Cortex of kidney (tissue), 1 donor: ENCODE results near the gene INPP5D.

Source experiments
- DNase-seq: peaks from one replicate; lab custom pipeline; 2025; lab: John Stamatoyannopoulos, UW

INPP5D gene

DNA sequence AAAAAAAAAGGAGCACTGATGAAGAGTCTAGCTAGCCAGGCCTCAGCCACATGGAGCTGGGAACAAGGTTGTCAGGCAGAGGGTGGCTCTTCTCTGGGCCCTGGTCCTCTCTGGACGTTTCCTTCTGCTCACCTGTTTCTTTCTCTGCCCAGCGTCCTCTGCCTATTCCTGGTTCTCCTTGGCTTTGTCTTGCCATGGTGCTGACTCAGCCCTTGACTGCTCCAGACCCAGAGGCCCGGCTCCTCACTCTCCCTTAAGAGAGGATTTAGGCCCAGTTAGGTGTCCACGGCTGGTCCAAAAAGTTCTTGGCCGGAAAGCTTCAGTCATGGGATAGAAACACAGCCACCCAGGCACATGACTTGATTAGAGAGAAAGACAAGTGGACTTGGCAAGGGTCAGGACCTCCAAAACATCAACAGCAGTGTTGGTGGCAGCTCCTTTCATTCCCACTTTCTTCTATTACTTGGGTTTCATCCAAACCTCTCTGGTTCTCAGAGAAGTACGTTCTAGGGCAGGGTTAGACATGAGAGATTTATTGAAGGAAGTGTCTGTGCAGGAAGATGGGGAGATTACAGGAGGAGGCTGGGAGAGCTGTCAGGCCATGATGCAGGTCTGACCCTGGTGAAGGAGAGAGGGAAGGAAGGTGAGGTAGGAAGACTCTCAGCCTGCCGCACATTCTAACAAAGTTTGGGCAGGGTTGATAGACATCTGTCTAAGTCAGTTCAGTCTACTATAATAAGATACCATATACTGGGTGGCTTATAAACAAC lies 176.9 kb downstream of the INPP5D start:
- DNase-seq = no peak

DNA sequence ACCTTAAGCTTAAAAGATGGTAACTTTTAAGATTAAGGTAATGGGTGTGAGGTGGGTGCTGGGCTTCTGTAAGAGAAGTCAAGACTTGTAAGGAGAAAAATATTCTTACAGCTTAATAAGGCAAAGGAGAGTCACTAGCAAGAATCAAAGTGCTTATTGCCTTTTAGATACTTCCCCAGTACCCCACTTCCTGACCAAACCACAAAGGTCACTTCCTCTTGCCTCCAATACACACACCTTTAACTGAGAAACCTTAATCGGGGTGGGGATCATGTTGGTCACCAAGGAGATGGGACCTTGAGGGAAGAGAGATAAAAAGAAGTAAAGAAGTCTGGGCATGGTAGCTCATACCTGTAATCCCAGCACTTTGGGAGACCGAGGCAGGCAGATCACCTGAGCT lies 180.8 kb downstream of the INPP5D start:
- no peak for DNase-seq

DNA sequence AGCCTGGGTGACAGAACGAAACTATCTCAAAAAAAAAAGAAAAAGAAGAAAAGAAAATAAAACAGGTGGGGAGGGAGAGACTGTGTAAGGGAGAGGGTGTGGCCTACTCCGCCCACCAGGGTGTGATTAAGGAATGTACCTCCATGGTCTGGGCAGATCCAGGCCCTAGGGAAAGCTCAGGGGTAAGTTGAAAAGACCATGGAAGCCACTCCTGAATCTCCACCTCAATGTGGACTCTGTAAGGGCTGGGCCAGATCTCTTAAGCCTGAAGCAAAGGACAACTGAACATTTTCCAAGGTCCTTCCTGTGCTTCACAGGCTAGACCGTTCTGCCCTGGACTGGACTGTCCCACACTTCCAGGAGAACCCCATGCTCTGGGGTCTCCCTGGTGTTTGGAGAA lies 181.7 kb downstream of the INPP5D start:
- DNase-seq = no peak

DNA sequence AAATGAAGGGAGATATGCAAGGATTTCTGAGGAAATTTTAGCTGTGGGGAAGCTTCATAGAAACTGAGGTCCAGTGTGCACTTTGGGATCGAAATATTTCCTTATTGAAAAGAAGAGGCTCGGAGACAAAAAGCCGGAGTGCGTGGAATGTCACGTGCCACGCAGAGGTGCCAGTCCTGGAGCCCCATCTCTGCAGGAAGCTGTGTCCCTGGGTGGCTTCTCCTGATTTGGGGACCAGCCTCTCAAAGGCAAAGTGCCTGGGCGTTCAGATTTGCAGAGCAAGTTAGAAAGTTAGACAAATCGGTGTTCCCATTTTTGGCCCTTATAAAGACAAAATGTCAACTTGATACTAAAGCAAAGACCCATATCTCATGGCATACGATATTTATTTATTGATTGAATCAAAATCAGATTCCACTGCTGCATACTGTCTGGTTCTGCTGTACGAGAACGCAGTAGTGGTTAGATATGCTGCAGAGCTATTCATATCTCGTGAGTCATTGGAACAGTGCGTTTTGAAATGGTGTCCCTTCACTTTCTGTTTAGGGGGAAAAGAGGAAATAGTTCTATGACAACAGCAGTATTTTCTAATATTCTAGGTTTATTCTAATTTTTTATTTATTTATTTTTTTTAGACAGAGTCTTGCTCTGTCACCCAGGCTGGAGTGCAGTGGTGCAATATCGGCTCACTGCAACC lies 182.2 kb downstream of the INPP5D start:
- no peak for DNase-seq

DNA sequence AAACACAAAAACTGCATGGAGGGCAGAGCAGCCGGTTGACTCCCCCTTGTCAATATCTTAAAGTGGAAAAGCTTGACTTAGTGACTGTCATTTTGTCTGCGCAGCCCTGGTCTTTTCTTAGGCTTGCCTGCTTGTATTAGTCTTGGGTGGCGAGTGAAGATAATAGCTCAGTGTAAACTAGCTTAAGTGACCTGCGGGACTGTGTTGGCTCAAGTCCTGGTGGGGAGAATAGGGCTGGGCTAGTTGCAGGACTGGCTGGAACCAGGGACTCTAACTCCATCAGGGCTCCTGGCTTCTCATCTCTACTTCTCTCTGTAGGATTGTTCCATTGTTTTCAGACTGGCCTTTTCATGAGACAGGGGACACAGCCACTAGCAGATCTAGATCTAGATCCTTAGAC lies 183.2 kb downstream of the INPP5D start:
- no peak for DNase-seq

DNA sequence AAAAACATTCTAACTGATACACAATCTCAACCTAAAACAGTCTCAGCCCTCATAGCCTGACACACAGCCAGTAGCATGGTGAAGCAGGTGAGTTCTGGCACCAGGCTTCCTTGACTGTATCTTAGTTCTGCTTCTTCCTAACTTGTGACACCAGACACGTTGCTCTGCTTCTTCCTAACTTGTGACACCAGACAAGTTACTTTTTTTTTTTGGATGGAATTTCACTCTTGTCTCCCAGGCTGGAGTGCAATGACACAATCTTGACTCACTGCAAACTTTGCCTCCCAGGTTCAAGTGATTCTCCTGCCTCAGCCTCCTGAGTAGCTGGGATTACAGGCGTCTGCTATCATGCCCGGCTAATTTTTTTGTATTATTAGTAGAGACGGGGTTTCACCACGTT lies 184.7 kb downstream of the INPP5D start:
- DNase-seq = no peak

DNA sequence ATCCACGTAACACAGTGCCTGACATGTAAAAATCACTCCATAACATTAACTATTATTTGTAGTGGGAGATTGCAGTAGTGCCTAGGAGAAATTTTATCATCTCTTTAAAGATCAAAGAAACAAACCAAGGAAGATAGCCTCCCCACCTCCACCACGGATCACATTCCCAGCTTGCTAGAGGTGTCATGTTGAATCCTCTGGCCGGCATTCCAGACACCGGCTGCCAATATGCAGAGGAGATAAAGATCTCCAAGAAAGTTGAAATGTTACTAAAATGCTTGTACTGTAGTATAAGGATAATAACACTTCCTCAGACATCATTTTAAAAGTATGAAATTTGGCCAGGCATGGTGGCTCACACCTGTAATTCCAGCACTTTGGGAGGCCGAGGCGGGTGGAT lies 185.3 kb downstream of the INPP5D start:
- DNase-seq = no peak

DNA sequence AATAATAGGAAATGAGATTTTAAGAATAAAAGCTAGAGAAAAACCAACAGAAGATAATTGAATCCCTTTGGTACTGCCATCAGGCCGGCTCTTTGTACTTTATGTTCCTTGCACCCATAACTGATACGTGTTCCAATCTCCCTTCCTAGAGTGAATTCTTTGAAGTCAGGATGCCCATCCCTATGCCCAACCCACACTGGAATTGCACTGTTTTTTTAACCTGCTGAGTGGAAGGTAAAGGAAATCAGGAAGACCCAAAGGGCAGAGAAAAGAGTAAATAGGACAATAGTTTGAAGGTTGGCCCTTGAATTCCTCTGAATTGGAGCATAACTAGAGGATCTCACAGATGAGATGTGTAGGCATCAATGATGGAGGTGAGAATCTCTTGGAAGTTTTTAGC lies 187.0 kb downstream of the INPP5D start:
- no peak for DNase-seq

DNA sequence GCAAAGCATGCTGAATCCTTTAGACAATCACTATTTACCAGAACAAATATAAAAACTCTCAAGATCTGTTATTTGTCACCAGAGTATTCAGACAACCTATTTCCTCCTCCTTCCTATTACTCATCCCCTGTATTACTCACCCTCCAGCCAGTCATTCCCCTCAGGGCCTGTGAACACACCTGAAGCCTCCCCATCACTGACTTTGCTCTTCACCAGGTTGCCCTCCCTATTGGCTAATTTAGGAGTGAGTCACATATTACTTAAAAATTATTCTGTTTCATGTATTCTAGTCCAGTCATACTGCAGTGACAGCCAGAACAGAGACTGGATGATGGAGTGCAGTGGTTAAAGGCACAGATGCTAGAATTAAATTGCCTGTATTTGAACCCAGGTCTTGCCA lies 187.6 kb downstream of the INPP5D start:
- DNase-seq = no peak

DNA sequence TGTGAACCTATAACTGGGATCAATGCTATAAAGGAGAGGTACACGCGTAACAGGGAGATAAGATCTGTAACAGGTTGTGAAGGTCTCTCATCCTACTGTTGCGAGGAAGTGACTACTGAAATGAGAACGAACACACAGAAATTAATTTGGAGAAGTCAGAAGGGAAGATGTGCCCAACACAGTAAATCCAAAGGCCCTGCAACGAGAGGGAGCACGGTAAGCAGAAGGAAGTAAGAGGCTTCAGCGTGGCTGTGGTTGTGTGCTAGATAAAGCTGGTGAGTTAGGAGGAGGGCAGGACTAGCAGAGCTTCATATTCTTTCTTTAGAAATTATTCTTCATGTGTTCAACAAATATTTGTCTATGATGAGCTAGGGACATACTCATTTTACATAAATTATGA lies 188.9 kb downstream of the INPP5D start:
- no peak for DNase-seq

DNA sequence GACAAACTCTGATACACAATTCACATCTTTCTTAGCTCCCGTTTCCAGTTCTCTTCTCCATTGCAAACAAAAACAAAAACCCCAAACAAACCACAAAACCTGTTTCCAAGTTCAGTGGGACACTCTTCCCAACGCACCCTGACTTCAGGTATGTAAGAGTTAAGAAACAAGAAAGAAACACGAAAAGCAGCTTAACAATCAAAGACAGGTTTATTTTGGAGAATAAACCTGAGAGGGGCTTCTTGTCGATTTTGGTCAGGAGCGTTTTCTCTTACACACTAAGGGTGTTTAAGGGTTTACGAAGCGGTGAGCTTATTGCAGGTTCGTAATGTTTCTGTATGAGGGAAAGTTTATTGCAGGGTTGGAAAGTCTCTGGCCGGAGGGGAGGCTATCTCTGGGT lies 190.4 kb downstream of the INPP5D start:
- no peak for DNase-seq

DNA sequence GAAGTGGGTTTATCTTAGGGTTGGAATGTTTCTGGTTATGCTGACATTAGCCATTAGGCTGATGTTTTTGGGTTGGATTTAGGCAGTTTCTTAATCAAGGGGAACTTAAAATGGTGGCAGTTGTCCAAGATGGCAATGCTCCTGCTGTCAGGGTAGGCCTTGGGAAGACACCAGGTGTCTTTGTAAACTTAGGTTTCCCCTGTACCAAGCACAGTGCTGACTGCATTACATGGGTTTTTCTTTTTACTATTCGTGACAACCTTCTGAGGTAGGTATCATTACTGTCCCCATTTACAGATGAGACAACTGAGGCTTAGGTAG lies 190.8 kb downstream of the INPP5D start:
- DNase-seq = no peak

DNA sequence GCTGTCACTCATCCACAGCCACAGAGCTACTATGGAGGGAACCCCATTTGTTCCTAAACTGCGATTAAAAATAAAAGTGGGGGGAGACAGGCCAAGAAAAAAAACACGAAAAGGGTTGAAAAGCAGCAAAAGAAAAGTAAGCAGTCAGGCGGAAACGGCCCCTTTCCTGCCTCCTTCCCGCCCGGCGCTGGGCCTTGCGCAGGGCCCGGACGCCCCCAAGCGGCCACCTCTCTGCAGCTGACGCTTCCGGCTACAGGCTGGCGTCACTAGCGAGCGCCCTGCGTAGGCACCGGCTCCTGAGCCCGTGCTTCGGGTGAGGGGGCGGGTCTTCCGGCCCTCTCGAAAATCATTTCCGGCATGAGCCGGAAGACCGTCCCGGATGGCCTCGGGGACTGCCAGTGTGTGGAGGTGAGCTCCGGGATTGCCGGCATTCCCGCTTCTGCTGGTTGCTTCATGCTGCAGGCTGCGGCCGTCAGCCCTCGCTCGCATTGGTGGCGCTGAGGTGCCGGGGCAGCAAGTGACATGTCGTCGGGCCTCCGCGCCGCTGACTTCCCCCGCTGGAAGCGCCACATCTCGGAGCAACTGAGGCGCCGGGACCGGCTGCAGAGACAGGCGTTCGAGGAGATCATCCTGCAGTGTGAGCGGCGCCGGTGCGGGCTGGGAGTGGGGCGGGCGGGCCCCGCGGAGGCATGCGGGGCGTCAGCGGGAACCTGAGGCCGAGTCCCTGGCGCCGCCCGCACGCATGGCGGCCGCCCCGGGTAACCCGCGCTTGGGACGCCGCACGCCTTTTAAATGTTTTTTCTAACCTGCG lies 191.4 kb downstream of the INPP5D start, which contains the start of gene ATG16L1:
Gene ATG16L1, plus strand, starts transcription at position 368 of the 811 bp plus-strand sequence. Its CDS starts 155 bp downstream, at position 523.
- DNase-seq = peak; percentile 52

DNA sequence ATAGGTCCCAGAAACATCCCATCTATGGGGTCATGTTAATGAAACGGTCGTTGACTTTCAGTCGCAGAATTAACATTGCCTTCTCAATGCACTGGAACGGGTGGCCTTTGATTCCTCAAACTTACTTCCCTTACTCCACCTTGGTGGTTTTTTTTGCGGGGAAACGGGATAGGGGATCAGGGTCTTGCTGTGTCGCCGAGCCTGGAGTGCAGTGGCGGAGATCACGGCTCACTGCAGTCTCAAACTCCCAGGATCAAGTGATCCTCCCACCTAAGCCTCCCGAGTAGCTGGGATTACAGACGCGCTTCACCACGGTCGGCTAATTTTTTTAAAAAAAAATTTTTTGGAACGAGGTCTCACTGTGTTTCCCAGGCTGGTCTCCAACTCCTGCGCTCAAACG lies 192.1 kb downstream of the INPP5D start:
- DNase-seq = no peak

DNA sequence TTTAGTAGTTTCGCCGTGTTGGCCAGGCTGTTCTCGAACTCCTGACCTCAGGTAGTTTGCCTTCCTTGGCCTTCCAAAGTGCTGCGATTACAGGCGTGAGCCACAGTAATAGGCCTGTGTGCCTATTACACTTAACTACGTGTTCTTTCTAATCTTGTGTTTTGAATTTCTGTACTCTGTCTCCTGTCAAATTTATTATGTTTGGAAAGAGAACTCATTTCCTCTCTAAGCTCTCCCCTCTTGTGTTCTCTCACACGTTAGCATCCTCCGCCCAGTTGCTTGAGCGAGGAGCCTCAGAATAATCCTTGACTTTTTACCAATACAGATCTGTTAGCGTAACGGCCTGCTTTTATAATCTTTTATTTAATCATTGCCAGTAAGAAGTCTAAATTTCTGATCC lies 195.0 kb downstream of the INPP5D start:
- no peak for DNase-seq

DNA sequence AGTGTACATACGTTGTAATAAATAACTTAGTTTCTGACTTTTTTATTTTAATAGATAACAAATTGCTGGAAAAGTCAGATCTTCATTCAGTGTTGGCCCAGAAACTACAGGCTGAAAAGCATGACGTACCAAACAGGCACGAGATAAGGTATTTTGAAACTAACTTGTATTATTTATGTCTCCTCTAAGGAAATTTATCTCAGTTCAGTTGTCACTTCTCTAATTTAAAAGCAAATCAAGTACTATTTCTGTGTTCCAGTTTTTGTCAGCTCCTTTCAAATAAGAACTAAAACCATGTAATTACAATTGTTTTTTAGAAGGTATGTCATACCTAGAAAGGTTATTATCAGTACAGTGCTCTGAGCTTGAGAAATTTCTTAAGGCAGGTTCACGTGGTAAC lies 195.9 kb downstream of the INPP5D start:
- no peak for DNase-seq
